Measurements from ENCODE around the gene SH3RF1.

The SH3RF1 gene

GRCh38 chr4:169044714-169045447 lies 225.9 kb downstream of the SH3RF1 start:
- no peaks in the 10 kb centered on the region for H3K27me3 ChIP-seq (ENCODE audit: insufficient read depth, low read length, poor library complexity)
- no peaks in the 10 kb centered on the region for H3K36me3 ChIP-seq (ENCODE audit: insufficient read depth, low read length)
- H3K4me2 ChIP-seq (ENCODE audit: insufficient read depth, low read length): no peak overlapping the region
- no peak overlapping the region for H3K9ac ChIP-seq (ENCODE audit: low read depth, low read length)
- DNase-seq (no peak), ATAC-seq (ENCODE audit: insufficient read depth, low read depth) (no peak)
- H3K27ac ChIP-seq (ENCODE audit: low read length): no peak overlapping the region
- H3K4me3 ChIP-seq (ENCODE audit: low read depth in 1 of 2, low read length in 2 of 2): no peak overlapping the region
- H2AFZ ChIP-seq (ENCODE audit: low read depth, low read length): no peak overlapping the region
- TF ChIP-seq EZH2 (IDR thresholded peaks at IDR 0.05; ENCODE audit: borderline replicate concordance, low read depth, low read length, severe bottlenecking): no peak
- TF ChIP-seq CTCF (IDR thresholded peaks at IDR 0.05; ENCODE audit: borderline replicate concordance, extremely low read depth, low read length, poor library complexity, severe bottlenecking): no peak
- no peaks in the 10 kb centered on the region for H3K9me3 ChIP-seq (ENCODE audit: insufficient read depth, low read length, severe bottlenecking)
- H3K4me1 ChIP-seq (ENCODE audit: insufficient read depth, low read length): no peaks in the 10 kb centered on the region
- H3K79me2 ChIP-seq (ENCODE audit: insufficient read depth, low read length): no peaks in the 10 kb centered on the region
- no peaks in the 10 kb centered on the region for H4K20me1 ChIP-seq (ENCODE audit: insufficient read depth, low read length)

Data from DND-41 (cell line).